ENCODE data around the gene GDF15.
A peak's percentile ranks its signal among the peaks of the same experiment; 100 is the strongest.

GRCh38 chr19:18349524-18350128 lies 36.3 kb upstream of the GDF15 start:
- TF ChIP-seq POLR2A (IDR thresholded peaks at IDR 0.05) (no peak), CTCF (IDR thresholded peaks at IDR 0.05) (peak; percentile 65 to 85 (median 79))
